ENCODE measurements around the gene IKZF3.
"Not testable (repeated sequence)": the region's sequence is repeated elsewhere in the genome, so short reads cannot be mapped to it uniquely, and the experiment has no call there.

The IKZF3 gene

GRCh38 chr17:39738983-39739884, 124.9 kb downstream of the IKZF3 start:
- DNase-seq, result no peak

- DNase-seq, result peak; percentile 69 to 70
These were observed 125.6 kb downstream of the IKZF3 start for GRCh38 chr17:39738568-39738901.

GRCh38 chr17:39737760-39738567, 126.1 kb downstream of the IKZF3 start, which contains the start of gene GRB7:
Gene GRB7, plus strand, starts transcription at chr17:39737938. Its CDS starts 4,364 bp downstream, at chr17:39742302.
- peak in 1 of 2 experiments; percentile 38 for DNase-seq

- no peak for DNase-seq
These were observed 126.8 kb downstream of the IKZF3 start for GRCh38 chr17:39737206-39737759.

GRCh38 chr17:39736319-39737165, 127.6 kb downstream of the IKZF3 start:
- DNase-seq, result no peak

- DNase-seq, result no peak
These were observed 128.2 kb downstream of the IKZF3 start for GRCh38 chr17:39735882-39736281.

- DNase-seq, result no peak
These were observed 131.5 kb downstream of the IKZF3 start for GRCh38 chr17:39732586-39732985.

- DNase-seq, result peak; percentile 98
These were observed 133.8 kb downstream of the IKZF3 start, which contains the start of gene MIEN1 for GRCh38 chr17:39730095-39730921. Gene MIEN1, minus strand, starts transcription at chr17:39730532. Its CDS starts 37 bp downstream, at chr17:39730495.

- DNase-seq, result no peak
These were observed 134.7 kb downstream of the IKZF3 start for GRCh38 chr17:39729280-39729851.

- no peak for DNase-seq
These were observed 136.6 kb downstream of the IKZF3 start for GRCh38 chr17:39727556-39727955.

- DNase-seq, result no peak
These were observed 137.5 kb downstream of the IKZF3 start for GRCh38 chr17:39726617-39727016.

GRCh38 chr17:39725923-39726322, 138.2 kb downstream of the IKZF3 start:
- not testable (repeated sequence) for DNase-seq

GRCh38 chr17:39724731-39725130, 139.4 kb downstream of the IKZF3 start:
- no peak for DNase-seq

- DNase-seq, result peak; percentile 47 to 50
These were observed 140.9 kb downstream of the IKZF3 start for GRCh38 chr17:39722965-39723848.

- no peak for DNase-seq
These were observed 142.0 kb downstream of the IKZF3 start for GRCh38 chr17:39722104-39722503.

GRCh38 chr17:39719563-39720355, 144.4 kb downstream of the IKZF3 start:
- DNase-seq, result no peak

GRCh38 chr17:39717660-39718059, 146.5 kb downstream of the IKZF3 start:
- no peak for DNase-seq

GRCh38 chr17:39716879-39717536, 147.1 kb downstream of the IKZF3 start:
- no peak for DNase-seq

All from activated T-cell treated with anti-CD3 and anti-CD28 coated beads, Interleukin-2, amount 50 U/mL, for 48 hours (primary cell).